ENCODE data around the gene MUTYH. TPM values are rescaled to one million over a fixed set of nuclear protein-coding genes. Genes with fewer than 3 reads are reported as not detected.

Gene MUTYH
- total RNA-seq, 3 donors from 2014 or later (not counting 1 experiment from before 2014, with no cell fraction given): 44.0 to 55.6 (median 51.5) TPM

GRCh38 chr1:45314266-45314665 is 26.0 kb downstream of the MUTYH start:
- Mint-ChIP-seq H3K36me3 (no peaks in the 10 kb centered on the region), H3K4me3 (no peak overlapping the region), H3K27ac (no peak overlapping the region), H3K27me3 (ENCODE audit: low read depth in 2 of 2) (peaks cover 0 to 2% of the 10 kb centered on the region in 2 donors), H3K9me3 (no peaks in the 10 kb centered on the region), H3K4me1 (no peaks in the 10 kb centered on the region)
- Histone ChIP-seq H3K27ac (ENCODE audit: low read length) (no peak overlapping the region), H3K9me3 (ENCODE audit: control insufficient read depth, insufficient read depth, low read length) (no peaks in the 10 kb centered on the region), H3K4me1 (ENCODE audit: control insufficient read depth, insufficient read depth, low read length) (no peaks in the 10 kb centered on the region), H3K4me3 (ENCODE audit: low read length) (no peak overlapping the region), H3K27me3 (ENCODE audit: control insufficient read depth, insufficient read depth, low read length) (no peaks in the 10 kb centered on the region), H3K36me3 (ENCODE audit: control insufficient read depth, insufficient read depth, low read length) (no peaks in the 10 kb centered on the region)
- no peak for DNase-seq
- whole genome bisulfite sequencing (ENCODE audit: insufficient coverage): 82% methylated on average over 2 of the region's 3 CpGs
- intact Hi-C loops (cut with micrococcal nuclease): no loop called here
- no peak for TF ChIP-seq CTCF (IDR thresholded peaks at IDR 0.05)
- no peak for ATAC-seq

GRCh38 chr1:45306905-45307304 is 33.3 kb downstream of the MUTYH start:
- Mint-ChIP-seq H3K9me3 (no peaks in the 10 kb centered on the region), H3K4me3 (no peak overlapping the region), H3K36me3 (no peaks in the 10 kb centered on the region), H3K27me3 (ENCODE audit: low read depth in 2 of 2) (no peaks in the 10 kb centered on the region), H3K4me1 (peaks cover 9 to 12% of the 10 kb centered on the region in 2 donors), H3K27ac (no peak overlapping the region)
- Histone ChIP-seq H3K4me3 (ENCODE audit: low read length) (no peak overlapping the region), H3K36me3 (ENCODE audit: control insufficient read depth, insufficient read depth, low read length) (no peaks in the 10 kb centered on the region), H3K27me3 (ENCODE audit: control insufficient read depth, insufficient read depth, low read length) (no peaks in the 10 kb centered on the region), H3K27ac (ENCODE audit: low read length) (no peak overlapping the region), H3K9me3 (ENCODE audit: control insufficient read depth, insufficient read depth, low read length) (no peaks in the 10 kb centered on the region), H3K4me1 (ENCODE audit: control insufficient read depth, insufficient read depth, low read length) (peaks cover 17% of the 10 kb centered on the region)
- no CpG with 5 or more reads among the region's 3 CpGs for WGBS (ENCODE audit: insufficient coverage)
- DNase-seq (no peak), ATAC-seq (no peak)
- intact Hi-C loops (cut with micrococcal nuclease): no loop called here
- no peak for TF ChIP-seq CTCF (IDR thresholded peaks at IDR 0.05)

DNA sequence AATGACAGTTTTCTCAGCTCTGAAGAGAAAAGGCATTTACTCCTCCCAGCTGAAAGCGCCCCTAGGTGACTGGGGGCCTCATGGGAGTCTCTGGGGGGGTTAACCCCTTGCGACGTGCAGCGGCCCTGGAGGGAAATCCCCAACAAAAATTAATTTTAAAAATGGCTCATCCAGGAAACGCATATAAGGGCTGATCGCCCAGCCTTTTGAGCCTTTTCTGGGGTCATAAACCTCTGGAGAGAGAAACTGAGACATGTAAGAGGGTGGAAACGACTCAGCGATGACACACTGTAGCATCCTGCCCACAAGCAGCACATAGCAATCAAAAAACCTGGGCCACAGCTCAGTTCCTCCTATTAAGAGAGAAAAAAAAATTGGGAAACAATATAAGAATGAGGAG is 33.9 kb downstream of the MUTYH start:
- H3K4me1 ChIP-seq (ENCODE audit: control insufficient read depth, insufficient read depth, low read length): peaks cover 17% of the 10 kb centered on the region
- no peaks in the 10 kb centered on the region for H3K27me3 Mint-ChIP-seq (ENCODE audit: low read depth in 2 of 2)
- H3K27me3 ChIP-seq (ENCODE audit: control insufficient read depth, insufficient read depth, low read length): no peaks in the 10 kb centered on the region
- no peak for TF ChIP-seq CTCF (IDR thresholded peaks at IDR 0.05)
- H3K36me3 ChIP-seq (ENCODE audit: control insufficient read depth, insufficient read depth, low read length): no peaks in the 10 kb centered on the region
- no peak overlapping the region for H3K4me3 ChIP-seq (ENCODE audit: low read length)
- ATAC-seq (no peak), DNase-seq (no peak)
- no peak overlapping the region for H3K4me3 Mint-ChIP-seq
- H3K4me1 Mint-ChIP-seq: peaks cover 9 to 12% of the 10 kb centered on the region in 2 donors
- no peaks in the 10 kb centered on the region for H3K9me3 Mint-ChIP-seq
- H3K36me3 Mint-ChIP-seq: no peaks in the 10 kb centered on the region
- H3K27ac ChIP-seq (ENCODE audit: low read length): no peak overlapping the region
- intact Hi-C loops (cut with micrococcal nuclease): no loop called here
- no peak overlapping the region for H3K27ac Mint-ChIP-seq
- 60% methylated on average over 6 of the region's 8 CpGs for WGBS (ENCODE audit: insufficient coverage)
- H3K9me3 ChIP-seq (ENCODE audit: control insufficient read depth, insufficient read depth, low read length): no peaks in the 10 kb centered on the region

- Histone ChIP-seq H3K27ac (ENCODE audit: low read length) (no peak overlapping the region), H3K9me3 (ENCODE audit: control insufficient read depth, insufficient read depth, low read length) (no peaks in the 10 kb centered on the region), H3K4me3 (ENCODE audit: low read length) (no peak overlapping the region), H3K36me3 (ENCODE audit: control insufficient read depth, insufficient read depth, low read length) (no peaks in the 10 kb centered on the region), H3K4me1 (ENCODE audit: control insufficient read depth, insufficient read depth, low read length) (peaks cover 17% of the 10 kb centered on the region), H3K27me3 (ENCODE audit: control insufficient read depth, insufficient read depth, low read length) (no peaks in the 10 kb centered on the region)
- intact Hi-C loops (cut with micrococcal nuclease): loop anchor here (2.0 kb wide), 1 partner anchor 36 kb away; the partner anchor contains the start of genes MUTYH and TOE1
- H3K4me3 Mint-ChIP-seq: peak overlapping the region; percentile 60
- peak overlapping the region; percentile 50 to 93 for H3K27ac Mint-ChIP-seq
- H3K9me3 Mint-ChIP-seq: no peaks in the 10 kb centered on the region
- no peaks in the 10 kb centered on the region for H3K36me3 Mint-ChIP-seq
- 96% methylated on average over 10 of the region's 10 CpGs for WGBS (ENCODE audit: insufficient coverage)
- no peak for TF ChIP-seq CTCF (IDR thresholded peaks at IDR 0.05)
- DNase-seq (no peak), ATAC-seq (no peak)
- H3K4me1 Mint-ChIP-seq: peaks cover 9 to 12% of the 10 kb centered on the region in 2 donors
- no peaks in the 10 kb centered on the region for H3K27me3 Mint-ChIP-seq (ENCODE audit: low read depth in 2 of 2)
These were observed 35.0 kb downstream of the MUTYH start for GRCh38 chr1:45305231-45305630.

Measured in natural killer cell (primary cell).